Mammary epithelial cell (primary cell): ENCODE results near the gene KLC1.

Source experiments
- EZH2 ChIP-seq: IDR thresholded peaks from 2 replicates; pipeline ENCODE4 v1.6.1; 2012; ENCODE audit warnings: low read length, inconsistent platforms, borderline replicate concordance
- TF ChIP-seq, protein P1 (sequence below), 2 donors: IDR thresholded peaks in 1 of 2; conservative IDR thresholded peaks in 1 of 2; 2 replicates each; pipeline ENCODE4 v1.5.1; 2011 to 2012; ENCODE audit warnings: inconsistent platforms in 2 of 2, low read length in 2 of 2, mild to moderate bottlenecking in 2 of 2, control low read depth in 1 of 2, low read depth in 1 of 2; ENCODE audit not compliant: insufficient read depth in 1 of 2; ENCODE audit errors: extremely low read depth in 1 of 2

DNA sequence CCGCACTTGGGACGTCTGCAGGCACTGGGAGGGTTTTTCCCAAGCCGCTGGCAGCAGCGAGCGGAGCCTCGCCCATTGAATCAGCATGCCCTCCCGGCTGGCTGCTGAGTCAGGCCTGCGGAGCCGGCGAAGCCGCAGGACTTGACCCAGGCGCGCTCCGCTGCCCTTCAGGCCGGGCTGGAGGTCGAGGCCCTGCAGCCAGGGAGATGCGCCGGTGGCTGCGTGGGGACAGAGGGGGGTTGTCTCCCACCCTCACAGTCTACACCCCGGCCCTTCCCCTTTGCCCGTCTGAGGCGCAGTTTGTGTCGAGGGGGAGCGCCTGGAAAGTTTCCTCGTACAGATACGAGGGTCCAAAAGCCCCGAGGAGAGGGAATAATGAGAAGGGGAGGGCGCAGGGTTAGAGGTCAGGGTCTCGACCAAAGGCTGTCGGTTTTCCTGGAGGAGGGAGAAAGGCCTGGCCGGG, 759 bp upstream of the KLC1 start:
- TF ChIP-seq, protein P1, sequence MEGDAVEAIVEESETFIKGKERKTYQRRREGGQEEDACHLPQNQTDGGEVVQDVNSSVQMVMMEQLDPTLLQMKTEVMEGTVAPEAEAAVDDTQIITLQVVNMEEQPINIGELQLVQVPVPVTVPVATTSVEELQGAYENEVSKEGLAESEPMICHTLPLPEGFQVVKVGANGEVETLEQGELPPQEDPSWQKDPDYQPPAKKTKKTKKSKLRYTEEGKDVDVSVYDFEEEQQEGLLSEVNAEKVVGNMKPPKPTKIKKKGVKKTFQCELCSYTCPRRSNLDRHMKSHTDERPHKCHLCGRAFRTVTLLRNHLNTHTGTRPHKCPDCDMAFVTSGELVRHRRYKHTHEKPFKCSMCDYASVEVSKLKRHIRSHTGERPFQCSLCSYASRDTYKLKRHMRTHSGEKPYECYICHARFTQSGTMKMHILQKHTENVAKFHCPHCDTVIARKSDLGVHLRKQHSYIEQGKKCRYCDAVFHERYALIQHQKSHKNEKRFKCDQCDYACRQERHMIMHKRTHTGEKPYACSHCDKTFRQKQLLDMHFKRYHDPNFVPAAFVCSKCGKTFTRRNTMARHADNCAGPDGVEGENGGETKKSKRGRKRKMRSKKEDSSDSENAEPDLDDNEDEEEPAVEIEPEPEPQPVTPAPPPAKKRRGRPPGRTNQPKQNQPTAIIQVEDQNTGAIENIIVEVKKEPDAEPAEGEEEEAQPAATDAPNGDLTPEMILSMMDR (conservative IDR thresholded peaks at IDR 0.05 in 1 of 2, IDR thresholded peaks at IDR 0.05 in 1 of 2; ENCODE audit: extremely low read depth in 1 of 2, insufficient read depth in 1 of 2, low read depth in 1 of 2, low read length in 2 of 2) = no peak
- TF ChIP-seq EZH2 = no peak
